KBM-7 (cell line): ENCODE measurements around the gene KLHL11.
"Not testable (repeated sequence)": the region's sequence is repeated elsewhere in the genome, so short reads cannot be mapped to it uniquely, and the experiment has no call there.

Source experiments
- DNase-seq: peaks from one replicate; pipeline ENCODE4 v3.0.0-alpha.2; 2015
- in situ Hi-C: fragments of 300-500 bp; cut with MboI; formaldehyde crosslinking; loops from 2 replicates; pipeline ENCODE4 v1.14.3; 2020; ENCODE audit warnings: low sequenced_read_pairs, low pct_unique_long_range_greater_than_20kb, mixed read lengths

KLHL11 gene

GRCh38 chr17:41891135-41892020 lies 26.2 kb upstream of the KLHL11 start:
- DNase-seq: no peak
- in situ Hi-C loops: no loop called here

DNA sequence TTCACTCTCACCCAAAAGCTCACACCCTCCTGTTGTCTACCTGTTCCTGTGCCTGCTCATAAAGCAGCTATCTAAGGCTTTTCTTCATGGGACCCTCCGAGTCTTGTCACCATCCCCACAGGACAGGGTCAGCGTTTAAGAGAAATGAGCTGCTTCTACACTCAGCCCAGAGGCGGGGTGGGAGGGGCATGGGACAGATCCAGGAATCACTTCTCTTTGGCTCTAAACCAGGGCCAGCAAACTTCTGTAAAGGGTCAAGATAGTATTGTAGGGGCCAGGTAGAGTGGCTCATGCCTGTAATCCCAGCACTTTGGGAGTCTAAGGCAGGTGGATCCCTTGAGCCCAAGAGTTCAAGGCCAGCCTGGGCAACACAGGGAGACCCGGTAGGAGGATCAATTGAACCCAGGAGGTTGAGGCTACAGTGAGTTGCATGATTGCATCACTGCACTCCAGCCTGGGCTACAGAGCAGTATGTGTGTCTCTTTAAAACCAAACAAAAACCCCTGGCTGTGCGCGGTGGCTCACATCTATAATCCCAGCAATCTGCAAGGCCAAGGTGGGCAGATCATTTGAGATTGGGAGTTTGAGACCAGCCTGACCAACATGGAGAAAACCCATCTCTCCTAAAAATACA lies 23.2 kb upstream of the KLHL11 start:
- in situ Hi-C loops: no loop called here
- DNase-seq: no peak

DNA sequence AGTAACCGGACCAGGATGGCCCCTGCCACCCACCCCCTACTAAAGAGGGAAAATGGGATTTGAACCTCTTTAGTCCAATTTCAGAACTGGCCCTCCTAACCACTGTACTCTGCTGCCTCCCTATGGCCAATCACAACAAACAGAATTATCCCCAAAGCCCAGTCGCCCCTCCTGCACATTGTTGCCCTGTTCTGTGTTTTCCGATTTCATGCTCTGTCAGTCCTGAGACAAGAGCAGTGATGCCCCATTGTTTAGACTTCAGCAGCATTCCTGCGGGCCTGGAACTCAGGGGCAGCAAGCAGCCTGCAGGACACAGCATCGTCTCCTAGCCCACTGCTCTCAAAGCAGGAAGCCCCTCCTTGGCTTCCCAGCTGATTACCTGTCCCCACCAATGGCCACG lies 20.5 kb upstream of the KLHL11 start:
- in situ Hi-C loops: no loop called here
- DNase-seq: peak; percentile 36

GRCh38 chr17:41882756-41883155 lies 17.5 kb upstream of the KLHL11 start:
- no peak for DNase-seq
- in situ Hi-C loops: no loop called here

GRCh38 chr17:41880130-41880529 lies 14.9 kb upstream of the KLHL11 start:
- in situ Hi-C loops: no loop called here
- no peak for DNase-seq

- in situ Hi-C loops, DNase-seq: not testable (repeated sequence)
Measured at GRCh38 chr17:41874293-41874670, 9.1 kb upstream of the KLHL11 start.

GRCh38 chr17:41873559-41874292 lies 8.5 kb upstream of the KLHL11 start:
- DNase-seq: no peak
- in situ Hi-C loops: no loop called here

GRCh38 chr17:41871789-41872188 lies 6.6 kb upstream of the KLHL11 start:
- DNase-seq: no peak
- in situ Hi-C loops: no loop called here

- DNase-seq: no peak
- in situ Hi-C loops: no loop called here
Measured at GRCh38 chr17:41870627-41871026, 5.4 kb upstream of the KLHL11 start.

DNA sequence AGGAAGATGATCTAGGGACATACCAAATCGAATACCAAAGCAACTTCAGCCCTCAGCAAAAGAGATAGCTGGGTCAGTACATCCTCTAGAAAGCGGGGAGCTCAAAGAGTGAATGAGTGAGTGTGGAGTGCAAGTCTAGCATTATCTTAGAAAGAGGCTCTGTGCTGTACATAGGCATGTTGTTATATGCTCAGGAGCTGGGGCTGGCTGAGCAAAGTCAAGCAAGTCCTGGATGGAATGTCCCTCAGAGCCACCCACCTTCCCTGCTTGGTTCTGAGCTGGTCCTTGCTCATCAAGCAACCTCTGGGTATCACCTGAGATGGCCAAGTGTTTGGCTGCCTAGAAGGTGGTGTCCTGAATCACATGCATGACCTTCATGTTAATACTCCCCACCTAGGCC lies 4.9 kb upstream of the KLHL11 start:
- no peak for DNase-seq
- in situ Hi-C loops: no loop called here

DNA sequence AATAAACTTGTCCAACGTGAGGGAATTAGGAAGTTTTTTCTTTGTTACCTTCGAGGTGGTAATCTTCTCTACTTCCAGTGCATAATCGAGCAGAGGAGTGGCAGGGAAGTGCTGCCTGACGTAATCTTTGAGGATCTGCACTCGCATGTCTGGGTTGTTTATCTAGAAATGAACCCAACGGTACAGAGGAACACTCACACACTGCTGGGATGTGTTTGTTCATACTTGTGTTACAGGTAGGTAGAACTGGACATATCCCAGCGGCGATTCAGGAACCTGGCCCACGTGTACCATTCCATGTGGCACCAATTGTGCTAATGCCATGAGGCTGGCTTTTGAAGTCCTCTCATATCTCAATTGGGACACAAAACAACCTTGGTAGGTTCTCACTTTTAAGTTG lies 4.2 kb upstream of the KLHL11 start:
- in situ Hi-C loops: no loop called here
- DNase-seq: no peak

GRCh38 chr17:41868568-41868967 lies 3.3 kb upstream of the KLHL11 start:
- in situ Hi-C loops: no loop called here
- DNase-seq: no peak

GRCh38 chr17:41865596-41865893 lies 322 bp upstream of the KLHL11 start:
- in situ Hi-C loops: no loop called here
- no peak for DNase-seq

DNA sequence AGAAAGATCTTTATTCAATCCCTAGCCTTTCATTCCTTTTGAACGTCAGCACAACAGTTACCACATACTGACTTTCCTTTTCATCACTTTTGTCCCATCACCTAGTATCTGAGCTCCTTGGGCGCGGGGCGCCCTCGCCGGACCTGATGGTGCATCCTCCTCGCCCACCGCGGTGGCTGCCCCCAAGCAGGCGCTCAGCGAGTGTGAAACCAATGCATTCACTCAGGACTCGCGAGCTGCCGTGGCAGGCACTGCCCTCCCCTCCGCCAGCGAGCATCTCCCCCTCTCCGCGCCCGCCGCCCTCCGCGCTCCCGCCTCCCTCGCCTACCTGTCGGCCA lies 756 bp downstream of the KLHL11 start:
- in situ Hi-C loops: no loop called here
- no peak for DNase-seq

DNA sequence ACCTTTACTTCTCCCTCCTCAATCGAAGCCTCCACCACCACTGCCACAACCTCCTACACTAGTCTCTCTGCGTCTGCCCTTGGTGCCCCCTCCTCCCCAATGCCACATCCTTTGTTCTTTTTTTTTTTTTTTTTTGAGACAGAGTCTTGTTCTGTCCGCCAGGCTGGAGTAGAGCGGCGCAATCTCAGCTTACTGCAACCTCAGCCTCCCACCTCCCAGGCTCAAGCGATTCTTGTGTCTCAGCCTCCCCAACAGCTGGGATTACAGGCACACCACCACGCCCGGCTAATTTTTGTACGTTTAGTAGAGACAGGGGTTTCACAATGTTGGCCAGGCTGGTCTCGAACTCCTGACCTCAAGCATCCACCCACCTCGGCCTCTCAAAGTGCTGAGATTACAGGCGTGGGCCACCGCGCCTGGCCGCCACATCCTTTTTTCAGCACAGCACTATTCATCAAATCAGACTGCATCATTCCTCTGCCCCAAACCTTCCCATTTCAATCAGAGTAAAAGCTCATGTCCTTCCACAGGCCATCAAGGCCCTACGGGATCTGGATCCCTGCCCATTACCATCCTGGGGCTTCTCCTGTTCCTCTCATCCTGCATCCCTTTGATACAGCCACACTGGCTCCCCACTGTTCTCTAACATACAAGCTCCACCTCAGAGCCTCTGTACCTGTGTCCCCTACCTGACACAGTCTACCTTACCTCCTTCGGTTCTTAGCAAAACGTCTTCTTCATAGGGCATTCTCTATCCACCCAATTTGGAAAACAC lies 2.0 kb downstream of the KLHL11 start:
- in situ Hi-C loops: no loop called here
- DNase-seq: no peak

DNA sequence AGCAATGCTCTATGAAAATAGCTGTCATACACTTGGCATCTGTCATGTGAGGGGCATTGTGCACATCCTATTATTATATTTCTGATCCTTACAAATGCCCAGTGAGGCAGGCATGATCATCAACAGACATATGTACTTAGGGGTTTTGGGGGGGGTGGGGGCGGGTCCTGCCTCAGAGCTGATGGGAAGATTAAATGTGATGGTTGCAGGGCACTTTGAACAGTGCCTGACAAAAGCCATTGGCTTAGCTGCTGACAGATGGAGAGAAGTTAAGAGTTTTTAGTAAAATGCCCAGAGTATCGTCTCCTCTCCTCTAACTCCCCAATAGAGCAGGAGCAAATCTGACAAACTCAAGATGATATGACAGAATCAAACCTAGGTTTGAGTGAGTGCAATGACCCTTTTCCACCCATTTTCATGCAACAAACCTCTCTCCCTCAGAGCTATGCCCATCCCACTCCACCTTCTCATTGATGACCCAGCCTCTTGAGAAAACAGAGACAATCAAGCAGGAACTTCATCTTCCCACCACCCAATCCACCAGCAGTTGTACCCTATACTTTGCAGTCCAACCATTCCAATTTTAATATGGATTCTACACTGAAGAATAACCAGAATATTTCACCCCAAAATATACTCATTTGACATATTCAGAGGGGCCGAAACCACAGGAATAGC lies 4.8 kb downstream of the KLHL11 start:
- no peak for DNase-seq
- in situ Hi-C loops: no loop called here

GRCh38 chr17:41851382-41851781 lies 13.8 kb downstream of the KLHL11 start:
- in situ Hi-C loops, DNase-seq: not testable (repeated sequence)

DNA sequence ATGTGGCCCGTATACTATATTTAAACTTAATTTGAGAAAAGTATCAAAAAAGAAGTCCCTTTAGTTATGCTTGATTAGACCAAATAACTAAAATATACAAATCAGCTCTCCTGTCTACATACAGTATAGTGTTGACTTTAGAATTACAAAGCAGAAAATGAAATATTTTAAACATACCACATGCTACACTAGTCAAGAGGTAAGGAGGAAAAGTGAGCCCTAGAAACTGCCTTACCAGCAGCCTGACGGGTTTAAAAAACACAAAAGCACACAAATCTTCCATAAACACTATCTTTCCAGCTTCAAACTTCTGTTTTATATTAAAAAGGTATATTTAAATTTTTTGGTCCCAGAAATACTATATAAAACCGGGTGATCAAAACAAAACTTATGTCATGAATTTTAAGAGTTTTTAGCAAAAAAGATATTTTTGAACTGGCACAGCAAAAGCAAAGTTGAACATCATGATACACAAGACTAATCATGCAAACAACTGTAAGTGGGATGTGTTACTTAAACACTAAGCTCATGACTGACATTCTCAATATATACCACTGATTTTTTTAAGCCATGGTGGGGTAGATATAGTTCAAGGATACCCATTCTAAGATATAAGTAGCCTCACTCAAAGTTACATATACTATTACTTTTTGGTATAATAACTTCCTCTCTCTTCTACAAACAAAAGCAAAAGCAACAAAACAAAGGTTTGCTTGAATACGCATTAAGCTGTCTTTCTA lies 15.8 kb downstream of the KLHL11 start:
- no peak for DNase-seq
- in situ Hi-C loops: no loop called here

DNA sequence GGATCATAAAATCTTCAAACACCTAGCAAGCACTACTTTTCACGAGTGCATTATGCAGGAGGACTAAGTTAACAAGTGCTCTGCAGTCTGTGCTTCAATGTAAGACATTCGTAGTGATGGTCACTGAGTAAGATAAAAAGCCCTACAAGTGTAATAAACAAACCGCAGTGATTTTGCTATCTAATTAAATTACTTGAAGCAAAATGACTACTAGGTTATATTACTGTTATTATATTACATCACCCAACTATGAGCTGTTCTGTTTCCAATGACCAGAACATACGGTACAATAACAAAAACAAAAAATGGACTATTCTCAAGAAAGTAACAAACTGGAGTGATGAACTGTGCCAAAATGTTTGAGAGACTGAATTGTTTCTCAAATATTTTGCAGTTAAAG lies 16.4 kb downstream of the KLHL11 start:
- DNase-seq: no peak
- in situ Hi-C loops: no loop called here
